HepG2 (cell line): Measurements from ENCODE around the gene DDX19B. TPM values are rescaled to one million over a fixed set of nuclear protein-coding genes. Genes with fewer than 3 reads are reported as not detected.

Experiments
- AHR ChIP-seq: IDR thresholded peaks from 2 replicates; pipeline ENCODE4 v1.6.1; 2018; ENCODE audit warnings: missing genetic modification reagents, missing compliant biosample characterization
- CREM ChIP-seq, 2 experiments: sonication (generic) in 1 of 2; formaldehyde crosslinking in 1 of 2; IDR thresholded peaks; 2 replicates each; pipeline versions ENCODE4 v1.4.0 to v1.6.1; 2016 to 2020; ENCODE audit warnings: antibody characterized with exemption in 1 of 2, mild to moderate bottlenecking in 1 of 2, missing genetic modification reagents in 1 of 2
- FOXM1 ChIP-seq: sonication (generic); formaldehyde crosslinking; IDR thresholded peaks from 2 replicates; pipeline ENCODE4 v1.5.0; 2020; ENCODE audit warnings: missing genetic modification reagents
- HMG20A ChIP-seq: IDR thresholded peaks from 2 replicates; pipeline ENCODE4 v1.6.1; 2016; ENCODE audit warnings: borderline replicate concordance
- KLF16 ChIP-seq, 2 experiments: sonication (generic) in 1 of 2; formaldehyde crosslinking in 1 of 2; IDR thresholded peaks; 2 replicates each; pipeline versions ENCODE4 v1.6.1 to v1.8.0; 2016 to 2023; ENCODE audit warnings: missing genetic modification reagents in 2 of 2, missing compliant biosample characterization in 1 of 2
- MTF1 ChIP-seq: sonication (generic); formaldehyde crosslinking; IDR thresholded peaks from 2 replicates; pipeline ENCODE4 v1.5.0; 2020; ENCODE audit warnings: missing genetic modification reagents
- MTF2 ChIP-seq: sonication (generic); formaldehyde crosslinking; IDR thresholded peaks from 2 replicates; pipeline ENCODE4 v1.5.0; 2020; ENCODE audit warnings: missing genetic modification reagents, borderline replicate concordance
- NFYC ChIP-seq: IDR thresholded peaks from 2 replicates; pipeline ENCODE4 v1.6.1; 2016; ENCODE audit warnings: missing genetic modification reagents, missing compliant biosample characterization
- PPARG ChIP-seq: conservative IDR thresholded peaks from 2 replicates; pipeline ENCODE4 v1.6.1; 2016; ENCODE audit warnings: missing biosample characterization, missing genetic modification reagents
- RNF2 ChIP-seq: fragments of 450-650 bp; conservative IDR thresholded peaks from 2 replicates; pipeline ENCODE4 v1.6.1; 2016; ENCODE audit warnings: low read depth
- SIX1 ChIP-seq: sonication (generic); formaldehyde crosslinking; IDR thresholded peaks from 2 replicates; pipeline ENCODE4 v1.4.0; 2020; ENCODE audit warnings: missing genetic modification reagents, borderline replicate concordance
- SP140L ChIP-seq: sonication (generic); formaldehyde crosslinking; IDR thresholded peaks from 2 replicates; pipeline ENCODE4 v1.4.0; 2020; ENCODE audit warnings: missing genetic modification reagents, borderline replicate concordance
- SRF ChIP-seq: IDR thresholded peaks from 2 replicates; pipeline ENCODE4 v1.6.1; 2011; ENCODE audit warnings: mild to moderate bottlenecking, low read depth, low read length, moderate library complexity
- ZFP91 ChIP-seq: sonication (generic); formaldehyde crosslinking; IDR thresholded peaks from 2 replicates; pipeline ENCODE4 v1.9.0; 2022; ENCODE audit warnings: missing genetic modification reagents, mild to moderate bottlenecking, borderline replicate concordance
- ZFYVE20 ChIP-seq: sonication (generic); formaldehyde crosslinking; IDR thresholded peaks from 2 replicates; pipeline ENCODE4 v1.8.0; 2023; ENCODE audit warnings: low read depth, mild to moderate bottlenecking, moderate library complexity, missing genetic modification reagents, borderline replicate concordance
- ZKSCAN1 ChIP-seq: fragments of 150-350 bp; IDR thresholded peaks from 2 replicates; pipeline ENCODE4 v1.6.1; 2014; ENCODE audit warnings: low read length
- ZNF101 ChIP-seq: sonication (generic); formaldehyde crosslinking; IDR thresholded peaks from 2 replicates; pipeline ENCODE4 v1.4.0; 2020; ENCODE audit warnings: mild to moderate bottlenecking, low read depth, missing genetic modification reagents, borderline replicate concordance
- ZNF598 ChIP-seq: sonication (generic); formaldehyde crosslinking; IDR thresholded peaks from 2 replicates; pipeline ENCODE4 v1.5.1; 2020; ENCODE audit warnings: mild to moderate bottlenecking, missing genetic modification reagents, borderline replicate concordance
- ZNF773 ChIP-seq: sonication (generic); formaldehyde crosslinking; IDR thresholded peaks from 2 replicates; pipeline ENCODE4 v1.4.0; 2020; ENCODE audit warnings: missing genetic modification reagents, borderline replicate concordance
- ZNF777 ChIP-seq: sonication (generic); formaldehyde crosslinking; IDR thresholded peaks from 2 replicates; pipeline ENCODE4 v1.4.0; 2020; ENCODE audit warnings: missing genetic modification reagents
- ZNF788 ChIP-seq: sonication (generic); formaldehyde crosslinking; IDR thresholded peaks from 2 replicates; pipeline ENCODE4 v1.5.0; 2020; ENCODE audit warnings: mild to moderate bottlenecking, missing genetic modification reagents, borderline replicate concordance
- ZZZ3 ChIP-seq: sonication (generic); formaldehyde crosslinking; IDR thresholded peaks from 2 replicates; pipeline ENCODE4 v1.4.0; 2020; ENCODE audit warnings: missing genetic modification reagents, mild to moderate bottlenecking, borderline replicate concordance
- polyA plus RNA-seq, 8 experiments: library from polyadenylated mRNA; depleted of rRNA in 3 of 8; stranded (reverse) in 7 of 8; unstranded in 1 of 8; fragments of >200 nt; fragmentation: Illumina TruSeq in 4 of 8; extraction: Trizol in 4 of 8; gene quantifications; 2 replicates each; pipeline versions ENCODE4 v1.2.1 to v1.2.3, GENCODE V29; 2011 to 2016; ENCODE audit warnings: low read depth in 4 of 8, missing spikeins in 1 of 8, mixed read lengths in 1 of 8; ENCODE audit not compliant: insufficient read depth in 1 of 8
- total RNA-seq, 5 experiments: library from RNA; depleted of rRNA; stranded (reverse); fragments of >200 nt; fragmentation: Illumina TruSeq; extraction: Trizol; gene quantifications; 2 replicates each; pipeline ENCODE4 v1.2.3, GENCODE V29; 2016; ENCODE audit warnings: low read depth in 1 of 5
- TF ChIP-seq, protein P1 (sequence below): sonication (generic); formaldehyde crosslinking; IDR thresholded peaks from 2 replicates; pipeline ENCODE4 v1.5.1; 2020; ENCODE audit warnings: mild to moderate bottlenecking, missing genetic modification reagents
- TF ChIP-seq, protein P2 (sequence below): sonication (generic); IDR thresholded peaks from 2 replicates; pipeline ENCODE4 v1.6.1; 2016; ENCODE audit warnings: low read depth, borderline replicate concordance

The DDX19B gene
- total and polyA plus RNA-seq, 2 of the 13 experiments (the other 11 are each of a cell fraction or from before 2014, with no cell fraction given): 36.2 to 40.0 TPM

- peak; percentile 36; the same call in 1 of the 2 replicates for TF ChIP-seq FOXM1 (CRISPR knock-in tag)
- peak; percentile 86; the same call in 1 of the 2 replicates for TF ChIP-seq MTF2 (CRISPR knock-in tag)
- TF ChIP-seq PPARG (CRISPR knock-in tag): peak; percentile 86
- TF ChIP-seq SRF: no peak
- peak; percentile 97 for TF ChIP-seq ZZZ3 (CRISPR knock-in tag)
- TF ChIP-seq NFYC (CRISPR knock-in tag): peak; percentile 63
- peak; percentile 62; the same call in 1 of the 2 replicates for TF ChIP-seq CREM (IDR thresholded peaks at IDR 0.05)
- 0 out of 2 replicates have a peak, but pooled peaks have one; percentile 17 for TF ChIP-seq CREM (CRISPR knock-in tag; IDR thresholded peaks at IDR 0.05)
- TF ChIP-seq AHR (CRISPR knock-in tag): peak; percentile 97
- TF ChIP-seq RNF2: peak; percentile 70
- 0 out of 2 replicates have a peak, but pooled peaks have one; percentile 56 for TF ChIP-seq ZNF101 (CRISPR knock-in tag)
- TF ChIP-seq KLF16 (CRISPR knock-in tag; IDR thresholded peaks at IDR 0.05): peak in 1 of 2 experiments; percentile 93; a peak in 2 of 4 replicates
- TF ChIP-seq, protein P1, sequence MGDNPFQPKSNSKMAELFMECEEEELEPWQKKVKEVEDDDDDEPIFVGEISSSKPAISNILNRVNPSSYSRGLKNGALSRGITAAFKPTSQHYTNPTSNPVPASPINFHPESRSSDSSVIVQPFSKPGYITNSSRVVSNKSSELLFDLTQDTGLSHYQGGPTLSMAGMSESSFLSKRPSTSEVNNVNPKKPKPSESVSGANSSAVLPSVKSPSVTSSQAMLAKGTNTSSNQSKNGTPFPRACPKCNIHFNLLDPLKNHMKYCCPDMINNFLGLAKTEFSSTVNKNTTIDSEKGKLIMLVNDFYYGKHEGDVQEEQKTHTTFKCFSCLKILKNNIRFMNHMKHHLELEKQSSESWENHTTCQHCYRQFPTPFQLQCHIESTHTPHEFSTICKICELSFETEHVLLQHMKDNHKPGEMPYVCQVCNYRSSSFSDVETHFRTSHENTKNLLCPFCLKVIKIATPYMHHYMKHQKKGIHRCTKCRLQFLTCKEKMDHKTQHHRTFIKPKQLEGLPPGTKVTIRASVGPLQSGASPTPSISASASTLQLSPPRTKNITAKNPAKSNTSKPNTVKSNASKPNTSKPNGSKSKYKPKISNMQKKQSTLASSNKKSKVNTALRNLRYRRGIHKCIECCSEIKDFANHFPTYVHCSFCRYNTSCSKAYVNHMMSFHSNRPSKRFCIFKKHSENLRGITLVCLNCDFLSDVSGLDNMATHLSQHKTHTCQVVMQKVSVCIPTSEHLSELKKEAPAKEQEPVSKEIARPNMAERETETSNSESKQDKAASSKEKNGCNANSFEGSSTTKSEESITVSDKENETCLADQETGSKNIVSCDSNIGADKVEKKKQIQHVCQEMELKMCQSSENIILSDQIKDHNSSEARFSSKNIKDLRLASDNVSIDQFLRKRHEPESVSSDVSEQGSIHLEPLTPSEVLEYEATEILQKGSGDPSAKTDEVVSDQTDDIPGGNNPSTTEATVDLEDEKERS (CRISPR knock-in tag): no peak
- TF ChIP-seq ZFP91 (CRISPR knock-in tag): peak; percentile 96
- TF ChIP-seq, protein P2, sequence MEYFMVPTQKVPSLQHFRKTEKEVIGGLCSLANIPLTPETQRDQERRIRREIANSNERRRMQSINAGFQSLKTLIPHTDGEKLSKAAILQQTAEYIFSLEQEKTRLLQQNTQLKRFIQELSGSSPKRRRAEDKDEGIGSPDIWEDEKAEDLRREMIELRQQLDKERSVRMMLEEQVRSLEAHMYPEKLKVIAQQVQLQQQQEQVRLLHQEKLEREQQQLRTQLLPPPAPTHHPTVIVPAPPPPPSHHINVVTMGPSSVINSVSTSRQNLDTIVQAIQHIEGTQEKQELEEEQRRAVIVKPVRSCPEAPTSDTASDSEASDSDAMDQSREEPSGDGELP: peak; percentile 25; the same call in 1 of the 2 replicates
- TF ChIP-seq SP140L: peak; percentile 85; the same call in 1 of the 2 replicates
- peak; percentile 99 for TF ChIP-seq ZNF788 (CRISPR knock-in tag)
- no peak for TF ChIP-seq ZNF777
- TF ChIP-seq HMG20A (CRISPR knock-in tag): peak; percentile 46; the same call in 1 of the 2 replicates
- TF ChIP-seq ZFYVE20 (CRISPR knock-in tag): peak; percentile 98
- TF ChIP-seq ZNF598 (CRISPR knock-in tag): peak; percentile 82; the same call in 1 of the 2 replicates
- no peak for TF ChIP-seq MTF1 (CRISPR knock-in tag)
- peak; percentile 32; the same call in 1 of the 2 replicates for TF ChIP-seq ZKSCAN1
- TF ChIP-seq SIX1: peak; percentile 51; the same call in 1 of the 2 replicates
- peak; percentile 34; the same call in 1 of the 2 replicates for TF ChIP-seq ZNF773
Observed at GRCh38 chr16:70251629-70252354, 47.2 kb upstream of the DDX19B start, which contains the start of gene EXOSC6 (continued).
